Heart right ventricle (tissue), 16 donors: ENCODE data around the gene ZNF408. TPM values are rescaled to one million over a fixed set of nuclear protein-coding genes. Genes with fewer than 3 reads are reported as not detected.

Experiments used
- ATAC-seq, 8 donors: fragments of 200-7000 bp; cut with Tn5 transposase; one replicate each; pipeline ENCODE4 v1.9.1; 2020; ENCODE audit warnings: mild to moderate bottlenecking in 8 of 8, moderate library complexity in 8 of 8, moderate number of reproducible peaks in 1 of 8
- DNase-seq, 2 donors: peaks; one replicate each; pipeline ENCODE4 v3.0.0-alpha.2; 2020
- H3K27ac ChIP-seq, 10 donors: fragments of 200-600 bp; sonication (generic) in 2 of 10; one replicate each; pipeline versions ENCODE4 v1.5.0 to v1.8.0; 2020 to 2022; ENCODE audit warnings: mild to moderate bottlenecking in 3 of 10
- H3K27me3 ChIP-seq, 7 donors: fragments of 200-600 bp; one replicate each; pipeline ENCODE4 v1.8.0; 2021 to 2022; ENCODE audit warnings: mild to moderate bottlenecking in 2 of 7
- H3K36me3 ChIP-seq, 9 donors: fragments of 200-600 bp; sonication (generic) in 1 of 9; one replicate each; pipeline versions ENCODE4 v1.5.0 to v1.8.0; 2020 to 2022; ENCODE audit warnings: mild to moderate bottlenecking in 2 of 9
- H3K4me1 ChIP-seq, 9 donors: fragments of 200-600 bp; sonication (generic) in 1 of 9; one replicate each; pipeline versions ENCODE4 v1.5.0 to v1.8.0; 2020 to 2022; ENCODE audit warnings: mild to moderate bottlenecking in 4 of 9
- H3K4me3 ChIP-seq, 10 donors: fragments of 200-600 bp; sonication (generic) in 2 of 10; one replicate each; pipeline versions ENCODE4 v1.5.0 to v1.8.0; 2020 to 2022; ENCODE audit warnings: mild to moderate bottlenecking in 7 of 10, moderate library complexity in 2 of 10
- H3K9me3 ChIP-seq, 11 donors: fragments of 200-600 bp in 10 of 11; sonication (generic) in 2 of 11; one replicate each; pipeline versions ENCODE4 v1.5.0 to v1.8.0; 2013 to 2022; ENCODE audit warnings: mild to moderate bottlenecking in 2 of 11, control low read depth in 1 of 11, moderate library complexity in 1 of 11
- WGBS, 2 donors: extraction: QIAGEN DNeasy Blood & Tissue Kit; methylation state at CpG; one replicate each; pipeline ENCODE4 v1.1.7; 2013; ENCODE audit warnings: inconsistent platforms in 1 of 2; 5-methylcytosine and 5-hydroxymethylcytosine counted together
- intact Hi-C, 10 donors: fragments of 100-400 bp; cut with DNase I; formaldehyde crosslinking; loops; one replicate each; pipeline versions ENCODE4 v1.11.1 to v1.14.2; 2022
- microRNA-seq, 2 donors: library from miRNA; unstranded; fragments of <30 nt; microRNA quantifications; one replicate each; pipeline ENCODE4 v1.2.0, GENCODE V29; 2021
- polyA plus RNA-seq, 2 donors: library from polyadenylated mRNA; stranded (reverse); fragments of 200-250 nt; gene quantifications; one replicate each; pipeline ENCODE4 v1.2.3, GENCODE V29; 2013
- total RNA-seq, 10 donors: library from RNA; stranded (reverse); fragmentation: NEBNext Ultra II Directional in 3 of 10; extraction: Animal tissue kit (Norgen Biotek cat#: 25700) in 3 of 10; gene quantifications; one replicate each; pipeline versions ENCODE4 v1.2.1 to v1.2.4, GENCODE V29; 2021 to 2023
- TF ChIP-seq, protein P1 (sequence below), 9 donors: fragments of 200-600 bp; sonication (generic) in 2 of 9; IDR thresholded peaks; one replicate each; pipeline versions ENCODE4 v1.5.0 to v1.8.0; 2021 to 2022; ENCODE audit warnings: antibody characterized with exemption in 9 of 9, mild to moderate bottlenecking in 5 of 9, moderate library complexity in 1 of 9
- donor health status: Arrhythmogenic right ventricular cardiomyopathy.
- donor health status: ischemic (EF 13 %, LVEDD 7.1; RV severe dilation, severe dysfunction).
- donor health status: healthy with polysubstance abuse.
- donor health status: DM: no; HTN: yes; CAD: no.
- donor health status: DM: no; HTN: no; CAD: no.
- donor health status: ischemic (EF 25% LVEDD 6.9; RV normal size, moderate dysfunction).
- donor health status: ischemic (EF 25% LVEDD 5.7; RV mildly dilated, moderate dysfunction).
- donor health status: healthy.
- donor health status: DM: yes; HTN: yes; CAD: no.
- donor health status: Ischemic cardiomyopathy.
- donor health status: ischemic (EF 35%, LVEDD 5.7; RV mildly dilated, moderate dysfunction).
- donor health status: nonischemic (EF 11% LVEDD 7.7; RV severe dilation, severe dysfunction).
- donor health status: DM: yes; HTN: yes; CAD: no.
- donor health status: PGD.
- donor health status: ischemic (EF 29% LVEDD 5.4; RV normal size, mild dysfunction).
- donor health status: nonischemic (EF 23%, LVEDD 6.1; RV moderate dilation, normal function).

ZNF408 gene
- total and polyA plus RNA-seq, 12 donors = 5.0 to 8.9 (median 6.7) TPM

DNA sequence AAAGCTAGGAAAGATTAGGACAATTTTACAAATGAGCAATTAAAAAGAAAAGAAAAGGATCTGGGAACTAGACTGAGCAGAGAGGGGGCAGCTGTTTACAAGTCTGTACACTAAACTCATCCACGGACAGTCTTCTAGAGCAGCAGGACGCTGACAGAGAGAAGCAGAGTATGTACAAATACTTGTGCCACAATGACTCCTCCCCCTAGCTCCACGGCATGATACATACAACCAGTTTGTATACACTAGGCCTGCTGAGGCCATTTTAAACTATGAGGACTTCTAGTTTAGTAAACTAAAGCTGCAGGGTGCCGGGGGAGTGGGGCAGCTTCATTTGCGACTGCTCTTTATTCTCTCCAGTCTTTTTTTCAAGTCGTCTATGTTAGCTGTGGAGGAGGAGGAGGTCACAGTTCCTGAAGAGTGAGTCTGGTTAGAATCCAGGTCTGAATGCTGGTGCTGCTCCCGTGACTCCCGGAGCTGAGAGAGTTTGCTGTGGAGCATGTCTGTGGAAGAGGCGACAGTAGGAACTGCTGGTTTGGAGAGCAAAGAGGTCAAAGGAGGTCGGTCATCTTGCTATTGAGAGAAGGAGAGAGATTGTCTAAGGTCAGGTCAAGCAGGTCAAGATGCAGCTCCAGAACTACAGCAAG lies 43.0 kb downstream of the ZNF408 start:
- WGBS, 2 donors = 83 to 84% methylated on average over 10 of the region's 10 CpGs
- intact Hi-C loops = no loop called here
- Histone ChIP-seq H3K27ac (peak overlapping the region in 1 of 10 donors; percentile 31), H3K9me3 (no peaks in the 10 kb centered on the region), H3K4me3 (no peak overlapping the region), H3K4me1 (peaks cover 0 to 5% (median 0%) of the 10 kb centered on the region in 9 donors), H3K27me3 (no peaks in the 10 kb centered on the region), H3K36me3 (peaks cover 0 to 83% (median 54%) of the 10 kb centered on the region in 9 donors)
- TF ChIP-seq, protein P1, sequence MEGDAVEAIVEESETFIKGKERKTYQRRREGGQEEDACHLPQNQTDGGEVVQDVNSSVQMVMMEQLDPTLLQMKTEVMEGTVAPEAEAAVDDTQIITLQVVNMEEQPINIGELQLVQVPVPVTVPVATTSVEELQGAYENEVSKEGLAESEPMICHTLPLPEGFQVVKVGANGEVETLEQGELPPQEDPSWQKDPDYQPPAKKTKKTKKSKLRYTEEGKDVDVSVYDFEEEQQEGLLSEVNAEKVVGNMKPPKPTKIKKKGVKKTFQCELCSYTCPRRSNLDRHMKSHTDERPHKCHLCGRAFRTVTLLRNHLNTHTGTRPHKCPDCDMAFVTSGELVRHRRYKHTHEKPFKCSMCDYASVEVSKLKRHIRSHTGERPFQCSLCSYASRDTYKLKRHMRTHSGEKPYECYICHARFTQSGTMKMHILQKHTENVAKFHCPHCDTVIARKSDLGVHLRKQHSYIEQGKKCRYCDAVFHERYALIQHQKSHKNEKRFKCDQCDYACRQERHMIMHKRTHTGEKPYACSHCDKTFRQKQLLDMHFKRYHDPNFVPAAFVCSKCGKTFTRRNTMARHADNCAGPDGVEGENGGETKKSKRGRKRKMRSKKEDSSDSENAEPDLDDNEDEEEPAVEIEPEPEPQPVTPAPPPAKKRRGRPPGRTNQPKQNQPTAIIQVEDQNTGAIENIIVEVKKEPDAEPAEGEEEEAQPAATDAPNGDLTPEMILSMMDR (IDR thresholded peaks at IDR 0.05) = no peak
- DNase-seq = no peak
- ATAC-seq = peak in 1 of 8 donors; percentile 19

DNA sequence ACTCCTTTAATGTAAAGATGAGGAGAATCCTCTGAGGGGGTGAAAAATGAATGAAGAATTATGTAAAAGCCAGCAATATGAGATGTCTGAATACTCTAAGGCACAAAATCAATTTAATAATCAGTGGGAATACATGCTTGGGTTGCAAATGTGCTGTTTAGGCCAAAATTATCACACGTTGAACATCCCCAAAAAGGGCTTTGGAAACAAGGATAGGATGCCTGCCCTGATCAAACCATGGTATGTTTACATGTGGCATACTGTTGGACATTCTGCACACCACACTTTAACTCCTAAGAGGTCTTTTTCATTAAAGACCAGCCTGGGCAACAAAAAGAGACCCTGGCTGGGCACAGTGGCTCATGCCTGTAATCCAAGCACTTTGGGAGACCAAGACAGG lies 44.5 kb downstream of the ZNF408 start:
- WGBS, 2 donors = 83 to 88% methylated on average over 1 of the region's 1 CpG

DNA sequence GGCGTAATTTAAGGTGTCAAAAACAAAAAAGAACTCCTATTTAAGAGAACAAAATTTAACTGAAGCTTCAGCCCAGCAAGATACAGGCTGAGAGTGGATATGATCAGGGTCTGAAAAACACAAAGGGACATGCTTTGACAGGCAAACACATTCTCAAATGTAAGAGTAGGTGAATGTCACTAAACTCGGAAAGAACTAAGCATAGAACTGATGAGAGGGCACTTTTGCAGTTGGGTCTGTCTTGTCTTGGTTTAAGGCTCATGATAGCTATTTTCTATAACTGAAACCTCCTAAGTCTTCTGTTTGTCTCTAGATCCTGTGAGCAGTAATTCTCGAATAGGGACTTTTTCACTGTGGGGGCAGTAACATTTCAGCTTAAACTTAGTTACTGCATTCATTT lies 45.2 kb downstream of the ZNF408 start:
- Histone ChIP-seq H3K27ac (no peak overlapping the region), H3K4me3 (no peak overlapping the region), H3K9me3 (no peaks in the 10 kb centered on the region), H3K4me1 (peaks cover 0 to 5% (median 0%) of the 10 kb centered on the region in 9 donors), H3K27me3 (no peaks in the 10 kb centered on the region), H3K36me3 (peaks cover 0 to 100% (median 71%) of the 10 kb centered on the region in 9 donors)
- no peak for ATAC-seq
- TF ChIP-seq, protein P1 (IDR thresholded peaks at IDR 0.05) = no peak
- no peak for DNase-seq
- intact Hi-C loops = no loop called here
- 93% methylated on average over 3 of the region's 3 CpGs for WGBS, 2 donors

More for the DNA sequence above, 44.5 kb downstream of the ZNF408 start:
- Histone ChIP-seq H3K27me3 (no peaks in the 10 kb centered on the region), H3K4me3 (no peak overlapping the region), H3K4me1 (peaks cover 0 to 5% (median 0%) of the 10 kb centered on the region in 9 donors), H3K9me3 (no peaks in the 10 kb centered on the region), H3K36me3 (peaks cover 0 to 98% (median 64%) of the 10 kb centered on the region in 9 donors), H3K27ac (no peak overlapping the region)
- no peak for DNase-seq
- ATAC-seq = no peak
- TF ChIP-seq, protein P1 (IDR thresholded peaks at IDR 0.05) = no peak
- intact Hi-C loops = no loop called here

DNA sequence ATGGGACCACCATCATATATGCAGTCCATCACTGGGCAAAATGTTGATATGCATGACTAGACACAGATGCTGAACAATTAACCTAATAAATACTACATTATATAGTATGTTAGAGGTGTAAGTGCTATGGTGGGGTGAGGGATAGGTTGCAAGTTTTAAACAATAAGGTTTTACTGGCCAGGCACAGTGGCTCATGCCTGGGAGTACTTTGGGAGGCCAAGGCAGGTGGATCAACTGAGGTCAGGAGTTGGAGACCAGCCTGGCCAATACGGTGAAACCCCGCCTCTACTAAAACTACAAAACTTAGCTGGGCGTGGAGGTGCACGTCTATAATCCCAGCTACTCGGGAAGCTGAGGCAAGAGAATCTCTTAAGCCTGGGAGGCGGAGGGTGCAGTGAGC lies 46.3 kb downstream of the ZNF408 start:
- WGBS, 2 donors = 94 to 96% methylated on average over 6 of the region's 6 CpGs
- Histone ChIP-seq H3K36me3 (peaks cover 0 to 100% (median 79%) of the 10 kb centered on the region in 9 donors), H3K9me3 (no peaks in the 10 kb centered on the region), H3K4me3 (no peak overlapping the region), H3K27ac (no peak overlapping the region), H3K4me1 (no peaks in the 10 kb centered on the region), H3K27me3 (no peaks in the 10 kb centered on the region)
- intact Hi-C loops = no loop called here
- TF ChIP-seq, protein P1 (IDR thresholded peaks at IDR 0.05) = no peak
- ATAC-seq (no peak), DNase-seq (no peak)

Small RNA genes within 50 kb of the gene (microRNA-seq; reads per million reads assigned to microRNA genes)
- 0.51 to 0.60 reads per million in 2 donors for gene MIR5582

Other genes with a start within 250 kb of the ZNF408 start
- gene AMBRA1, start 107.0 kb upstream of the ZNF408 start, total RNA-seq = 10 to 100 TPM; 11.7 to 23.3 (median 17.1) TPM
- gene AMBRA1, start 107.0 kb upstream of the ZNF408 start, polyA plus RNA-seq = 1 to 10 TPM; 5.2 to 7.5 TPM
- gene HARBI1, start 83.8 kb upstream of the ZNF408 start, total RNA-seq = 1 to 10 TPM; 2.6 to 4.4 (median 3.2) TPM
- 1 to 10 TPM; 1.7 to 2.5 TPM for gene HARBI1, start 83.8 kb upstream of the ZNF408 start, polyA plus RNA-seq
- gene ATG13, start 83.5 kb upstream of the ZNF408 start, total RNA-seq = 10 to 100 TPM; 35.7 to 50.6 (median 42.5) TPM
- gene ATG13, start 83.5 kb upstream of the ZNF408 start, polyA plus RNA-seq = 10 to 100 TPM; 25.8 to 28.6 TPM
- gene ARHGAP1, start 412 bp upstream of the ZNF408 start, total RNA-seq = 100 to 1,000 TPM in 7 of 10 donors, 10 to 100 TPM in 3; 59.0 to 268 (median 140) TPM
- gene ARHGAP1, start 412 bp upstream of the ZNF408 start, polyA plus RNA-seq = 10 to 100 TPM; 28.4 to 38.7 TPM
- gene F2, start 18.2 kb downstream of the ZNF408 start, total RNA-seq = under 1 TPM in 2 of 10 donors, not detected in 8; 0.23 to 0.31 TPM
- gene F2, start 18.2 kb downstream of the ZNF408 start, polyA plus RNA-seq = under 1 TPM; 0.04 to 0.15 TPM
- 100 to 1,000 TPM in 2 of 10 donors, 10 to 100 TPM in 8; 67.7 to 114 (median 82.7) TPM for gene CKAP5, start 145.2 kb downstream of the ZNF408 start, total RNA-seq
- gene CKAP5, start 145.2 kb downstream of the ZNF408 start, polyA plus RNA-seq = 10 to 100 TPM in 1 of 2 donors, 1 to 10 TPM in 1; 9.6 to 18.7 TPM
- gene LRP4, start 217.5 kb downstream of the ZNF408 start, total RNA-seq = 10 to 100 TPM; 11.5 to 33.2 (median 20.2) TPM
- 10 to 100 TPM in 1 of 2 donors, 1 to 10 TPM in 1; 6.7 to 10.3 TPM for gene LRP4, start 217.5 kb downstream of the ZNF408 start, polyA plus RNA-seq
- gene CSTPP1, start 235.7 kb downstream of the ZNF408 start, total RNA-seq = 10 to 100 TPM; 12.7 to 19.4 (median 16.7) TPM
- gene CSTPP1, start 235.7 kb downstream of the ZNF408 start, polyA plus RNA-seq = 10 to 100 TPM; 10.2 to 26.7 TPM